Activated CD8-positive, alpha-beta memory T cell treated with anti-CD3 and anti-CD28 coated beads for 36 hours (primary cell): ENCODE results near the gene ATP11A. TPM values are rescaled to one million over a fixed set of nuclear protein-coding genes. Genes with fewer than 3 reads are reported as not detected.

Experiments used
- CTCF ChIA-PET: fragments of 350-600 bp; sonication (Branson Sonifier 250); formaldehyde crosslinking; loops from one replicate; lab custom pipeline; 2021; ENCODE audit warnings: antibody characterized with exemption; lab: Charles Lee
- POLR2A ChIA-PET: fragments of 350-600 bp; sonication (Branson Sonifier 250); formaldehyde crosslinking; loops from one replicate; lab custom pipeline; 2021; ENCODE audit warnings: antibody characterized with exemption; lab: Charles Lee
- total RNA-seq, 2 experiments: library from RNA; stranded (reverse); gene quantifications; one replicate each; pipeline ENCODE4 v1.2.3, GENCODE V29; 2021

Gene ATP11A
- 10 to 100 TPM; 35.9 to 40.1 TPM for total RNA-seq

GRCh38 chr13:112689303-112690245, at the start of gene ATP11A:
TSS of gene ATP11A (plus strand) at chr13:112690038. CDS start at chr13:112690417, 379 bp downstream.
- ChIA-PET CTCF (no interaction called here), POLR2A (interaction anchor here (0.5 kb wide), 1 partner anchor 618 kb away, joined by 5 read pairs; no protein-coding TSS in a partner anchor)

DNA sequence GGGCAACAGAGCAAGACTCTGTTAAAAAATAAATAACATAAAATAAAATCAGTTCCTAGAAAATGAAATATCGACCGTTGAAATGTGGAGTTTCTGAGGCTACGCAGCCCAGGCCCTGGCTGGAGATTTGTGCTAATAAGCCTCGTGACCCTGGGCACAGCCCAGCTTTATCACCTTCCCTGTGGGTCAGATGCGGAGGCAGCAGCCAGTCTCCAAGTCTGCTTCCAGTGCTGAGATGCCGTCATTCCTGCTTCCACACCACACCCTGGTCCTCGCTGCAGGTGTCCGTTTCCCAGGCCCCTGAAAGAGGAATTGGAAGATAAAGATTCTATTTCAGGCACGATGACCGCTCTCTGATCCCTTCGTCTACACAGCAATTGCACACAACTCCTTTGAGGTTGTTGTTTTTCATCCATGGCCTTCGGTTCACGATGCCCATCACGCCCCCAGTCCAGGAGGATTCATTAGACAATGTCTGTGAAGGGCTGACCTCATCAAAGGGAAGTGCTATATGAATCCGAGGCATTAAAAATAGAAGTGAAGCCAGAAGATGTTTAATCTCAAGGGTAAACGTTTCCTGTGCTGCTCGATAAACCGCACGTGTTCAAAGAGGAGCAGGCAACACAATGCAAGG, 48.3 kb upstream of the ATP11A start:
- POLR2A ChIA-PET, result no interaction called here
- CTCF ChIA-PET, result interaction anchor here (1.0 to 3.9 kb wide), 6 partner anchors 11 to 233 kb away, joined by 3 to 16 read pairs (median 3); no protein-coding TSS in a partner anchor

- POLR2A ChIA-PET, result no interaction called here
- CTCF ChIA-PET, result no interaction called here
Measured at GRCh38 chr13:112642090-112642460, 47.8 kb upstream of the ATP11A start.

- POLR2A ChIA-PET, result no interaction called here
- CTCF ChIA-PET, result interaction anchor here (0.7 kb wide), 1 partner anchor 849 kb away, joined by 5 read pairs; no protein-coding TSS in a partner anchor
Measured at GRCh38 chr13:112643759-112644459, 45.9 kb upstream of the ATP11A start.

GRCh38 chr13:112645327-112645914, 44.4 kb upstream of the ATP11A start:
- CTCF ChIA-PET, result no interaction called here
- POLR2A ChIA-PET, result no interaction called here

- CTCF ChIA-PET, result no interaction called here
- POLR2A ChIA-PET, result no interaction called here
Measured at GRCh38 chr13:112647256-112647655, 42.6 kb upstream of the ATP11A start.

DNA sequence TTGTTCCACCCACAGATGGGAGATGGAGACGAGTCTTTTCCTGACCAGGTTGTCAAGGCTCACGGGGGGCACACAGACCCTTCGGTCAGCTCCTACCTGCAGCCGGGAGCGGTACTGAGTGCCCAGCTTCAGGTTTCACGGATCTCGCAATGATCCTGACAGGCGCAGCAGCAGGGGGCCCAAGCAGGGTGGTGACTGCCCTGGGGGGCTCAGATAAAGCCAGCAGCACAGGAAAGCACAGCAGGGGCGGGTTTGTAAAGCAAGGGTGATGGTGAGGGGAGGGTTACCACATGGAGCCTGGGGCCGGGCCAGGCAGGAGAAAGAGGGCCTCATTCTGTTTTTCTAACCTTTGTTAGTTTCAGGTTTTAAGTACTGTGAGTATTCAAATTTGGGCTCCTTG, 41.7 kb upstream of the ATP11A start:
- ChIA-PET POLR2A (no interaction called here), CTCF (no interaction called here)

GRCh38 chr13:112648966-112649690, 40.7 kb upstream of the ATP11A start:
- POLR2A ChIA-PET, result no interaction called here
- CTCF ChIA-PET, result no interaction called here

- ChIA-PET POLR2A (no interaction called here), CTCF (interaction anchor here (1.7 kb wide), 1 partner anchor 11 kb away, joined by 4 read pairs; no protein-coding TSS in a partner anchor)
Measured at GRCh38 chr13:112651311-112651710, 38.5 kb upstream of the ATP11A start.

DNA sequence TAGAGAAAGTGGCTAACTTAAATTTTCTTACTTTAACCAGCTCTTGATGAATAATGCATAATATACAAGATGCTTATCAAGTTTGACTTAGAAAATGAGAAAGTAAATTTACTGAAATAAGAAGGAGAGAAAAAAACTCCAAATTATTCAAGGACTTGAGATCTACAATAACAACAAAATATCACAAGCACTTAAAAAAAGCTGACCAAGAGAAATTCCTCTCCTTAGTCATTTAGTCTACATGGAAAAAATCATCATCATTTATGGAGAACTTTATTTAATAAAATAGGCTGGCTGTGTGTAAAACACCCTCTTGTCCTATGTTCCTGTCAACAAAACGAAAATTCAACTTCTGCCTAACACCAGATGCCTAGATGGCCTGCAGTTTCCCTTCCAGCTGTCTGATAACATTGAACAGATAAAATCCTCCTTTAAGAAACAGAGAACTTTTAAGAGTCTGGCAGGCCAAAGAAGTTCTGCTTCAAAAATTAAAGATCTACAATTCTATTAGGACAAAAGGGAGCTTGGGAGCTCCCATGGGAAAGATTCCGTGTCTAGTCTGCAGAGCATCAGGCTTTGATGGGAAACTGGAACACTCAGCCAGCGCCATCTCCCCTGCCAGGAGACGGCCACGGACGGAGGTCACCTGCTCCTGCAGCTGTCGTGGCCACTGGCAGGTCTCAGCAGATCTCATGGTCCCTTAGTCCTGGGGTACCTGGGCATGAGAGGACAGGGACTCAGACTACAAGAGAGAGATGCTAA, 37.9 kb upstream of the ATP11A start:
- ChIA-PET POLR2A (no interaction called here), CTCF (interaction anchor here (1.7 kb wide), 1 partner anchor 11 kb away, joined by 4 read pairs; no protein-coding TSS in a partner anchor)

DNA sequence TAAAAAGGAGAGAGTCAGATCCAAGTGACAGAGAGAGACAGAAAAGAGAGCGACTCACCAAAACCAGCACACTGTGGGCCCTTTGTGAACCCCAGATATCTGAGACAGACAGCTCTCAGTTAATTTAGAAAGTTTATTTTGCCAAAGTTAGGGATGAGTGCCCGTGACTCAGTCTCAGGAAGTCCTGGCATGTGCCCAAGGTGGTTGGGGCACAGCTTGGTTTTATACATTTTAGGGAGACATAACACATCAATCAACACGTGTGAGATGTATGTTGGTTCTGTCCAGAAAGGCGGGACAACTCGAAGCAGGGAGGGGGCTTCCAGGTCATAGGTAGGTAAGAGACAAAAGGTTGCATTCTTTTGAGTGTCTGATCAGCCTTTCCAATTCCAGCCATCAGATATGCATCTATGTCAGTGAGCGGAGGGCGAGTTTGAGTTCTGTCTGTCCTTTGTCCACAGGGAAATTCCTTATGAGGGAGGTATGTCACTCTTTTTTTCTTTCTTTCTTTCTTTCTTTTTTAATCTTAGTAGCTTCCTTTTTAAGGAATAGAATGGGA, 37.2 kb upstream of the ATP11A start:
- CTCF ChIA-PET, result interaction anchor here (1.7 kb wide), 1 partner anchor 12 kb away, joined by 4 read pairs; no protein-coding TSS in a partner anchor

DNA sequence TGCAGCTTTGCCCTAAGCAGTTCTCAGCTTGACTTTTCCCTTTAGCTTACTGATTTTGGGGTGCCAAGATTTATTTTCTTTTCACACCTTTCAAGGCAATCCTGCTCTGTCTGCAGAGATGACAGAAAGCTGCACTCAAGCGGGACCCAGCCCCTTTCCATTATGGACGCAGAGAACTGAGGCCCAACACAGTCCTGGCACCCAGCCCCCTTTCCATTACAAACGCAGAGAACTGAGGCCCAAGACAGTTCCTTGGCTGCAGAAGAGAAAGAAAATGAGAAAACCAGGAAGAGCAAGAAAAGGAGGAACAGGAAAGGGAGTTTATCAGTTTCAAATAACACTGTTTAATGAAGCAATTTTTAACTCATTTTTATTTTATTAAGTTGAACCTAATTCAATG, 36.8 kb upstream of the ATP11A start:
- ChIA-PET POLR2A (no interaction called here), CTCF (interaction anchor here (1.7 kb wide), 1 partner anchor 12 kb away, joined by 4 read pairs; no protein-coding TSS in a partner anchor)

More for the DNA sequence above, 37.2 kb upstream of the ATP11A start:
- POLR2A ChIA-PET, result no interaction called here

- POLR2A ChIA-PET, result no interaction called here
- CTCF ChIA-PET, result no interaction called here
Measured at GRCh38 chr13:112655913-112656312, 33.9 kb upstream of the ATP11A start.

- CTCF ChIA-PET, result no interaction called here
- POLR2A ChIA-PET, result no interaction called here
Measured at GRCh38 chr13:112657850-112658445, 31.9 kb upstream of the ATP11A start.

GRCh38 chr13:112658808-112659207, 31.0 kb upstream of the ATP11A start:
- POLR2A ChIA-PET, result no interaction called here
- CTCF ChIA-PET, result no interaction called here

GRCh38 chr13:112661291-112661690, 28.5 kb upstream of the ATP11A start:
- POLR2A ChIA-PET, result no interaction called here
- CTCF ChIA-PET, result no interaction called here

DNA sequence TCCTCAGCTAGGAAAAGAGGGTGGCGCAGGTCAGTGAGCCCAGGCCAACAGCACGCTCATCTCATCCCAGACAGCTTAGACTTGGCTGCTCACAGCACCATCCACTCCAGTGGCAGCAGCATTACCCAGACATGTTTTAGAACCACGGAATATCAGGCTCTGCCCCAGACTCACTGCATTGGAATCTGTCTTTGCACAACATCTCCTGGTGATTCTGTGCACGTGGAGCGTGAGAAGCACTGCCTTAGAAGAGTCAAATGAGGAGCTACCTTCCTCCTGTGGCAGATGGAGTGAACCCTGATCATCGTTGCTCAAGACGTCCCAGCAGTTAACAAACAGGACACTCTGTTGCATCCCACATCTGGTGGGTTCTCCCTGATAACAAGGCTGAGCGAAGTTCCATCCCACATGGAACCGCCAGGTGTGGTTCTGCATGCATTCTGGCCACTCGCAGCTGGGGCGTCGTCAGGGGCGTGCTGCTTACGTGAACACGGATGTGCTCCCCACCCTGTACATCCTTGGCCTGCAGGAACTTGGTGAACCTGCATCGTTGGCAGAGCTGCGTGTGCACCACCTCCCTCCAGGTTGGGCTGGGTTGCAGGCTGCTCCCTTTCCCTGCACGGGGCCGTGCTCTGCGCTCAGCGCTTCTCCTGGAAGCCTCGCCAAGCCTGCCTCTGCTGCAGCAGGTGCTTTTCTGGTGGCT, 25.2 kb upstream of the ATP11A start:
- POLR2A ChIA-PET, result no interaction called here
- CTCF ChIA-PET, result no interaction called here
